Stimulated activated CD8-positive, alpha-beta memory T cell treated with anti-CD3 and anti-CD28 coated beads, Interleukin-7, amount 100 ng/mL, for 1 hour (primary cell): ENCODE data around the gene ITGB3.
A peak's percentile ranks its signal among the peaks of the same experiment; 100 is the strongest.

ENCODE experiments used
- DNase-seq, 2 donors: peaks; one replicate each; pipeline ENCODE4 v3.0.0-alpha.2; 2020; ENCODE audit warnings: low read depth in 2 of 2

ITGB3 gene

DNA sequence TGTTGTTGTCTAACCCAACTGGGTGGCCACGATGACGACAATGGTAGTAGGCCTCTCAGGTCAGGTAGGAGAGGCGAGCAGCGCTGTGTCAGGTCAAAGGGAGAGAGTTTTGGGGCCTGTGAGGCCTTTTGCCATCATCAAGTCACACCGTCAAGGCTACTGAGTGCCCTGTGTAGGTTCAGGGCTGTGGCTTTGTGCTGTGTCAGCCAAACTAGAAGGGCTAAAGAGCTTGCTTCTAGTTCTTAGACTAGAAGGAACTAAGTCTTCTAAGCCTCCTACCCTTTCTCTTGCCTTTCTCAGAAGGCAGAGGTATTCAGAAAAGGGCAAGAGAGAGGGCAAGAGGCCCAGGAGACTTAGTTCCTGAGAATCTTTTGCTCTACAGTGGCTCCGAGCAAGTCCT is 45.1 kb downstream of the ITGB3 start:
- DNase-seq, result no peak

DNA sequence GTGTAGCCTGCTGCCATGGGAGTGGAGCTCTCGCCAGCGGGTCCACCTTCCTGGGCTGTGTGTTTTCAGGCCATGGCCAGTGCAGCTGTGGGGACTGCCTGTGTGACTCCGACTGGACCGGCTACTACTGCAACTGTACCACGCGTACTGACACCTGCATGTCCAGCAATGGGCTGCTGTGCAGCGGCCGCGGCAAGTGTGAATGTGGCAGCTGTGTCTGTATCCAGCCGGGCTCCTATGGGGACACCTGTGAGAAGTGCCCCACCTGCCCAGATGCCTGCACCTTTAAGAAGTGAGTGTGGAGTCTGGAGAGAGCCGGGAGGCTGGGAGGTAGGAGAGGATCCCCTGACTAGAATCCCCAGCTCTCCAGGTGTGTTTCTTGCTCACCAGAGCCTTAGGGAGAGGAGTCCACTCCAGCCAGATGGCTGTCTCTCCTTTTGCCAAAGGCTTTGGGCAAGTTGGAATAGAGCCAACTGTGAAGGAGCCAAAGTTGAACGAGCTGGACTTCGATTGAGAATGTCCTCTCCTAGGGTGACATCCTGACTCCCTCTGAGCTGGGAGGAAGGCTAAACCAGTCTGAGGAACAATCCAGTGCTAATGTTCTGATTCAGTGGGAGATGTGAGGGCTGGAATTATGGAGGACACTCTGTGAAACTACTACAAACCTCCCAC is 45.7 kb downstream of the ITGB3 start:
- DNase-seq, result no peak

- no peak for DNase-seq
Measured at GRCh38 chr17:47300718-47301117, 47.1 kb downstream of the ITGB3 start.

GRCh38 chr17:47301161-47301560 is 47.5 kb downstream of the ITGB3 start:
- no peak for DNase-seq

- DNase-seq, result no peak
Measured at GRCh38 chr17:47301831-47302230, 48.2 kb downstream of the ITGB3 start.

GRCh38 chr17:47304186-47304585 is 50.6 kb downstream of the ITGB3 start:
- DNase-seq, result no peak

GRCh38 chr17:47305302-47305923 is 51.8 kb downstream of the ITGB3 start:
- DNase-seq, result no peak

DNA sequence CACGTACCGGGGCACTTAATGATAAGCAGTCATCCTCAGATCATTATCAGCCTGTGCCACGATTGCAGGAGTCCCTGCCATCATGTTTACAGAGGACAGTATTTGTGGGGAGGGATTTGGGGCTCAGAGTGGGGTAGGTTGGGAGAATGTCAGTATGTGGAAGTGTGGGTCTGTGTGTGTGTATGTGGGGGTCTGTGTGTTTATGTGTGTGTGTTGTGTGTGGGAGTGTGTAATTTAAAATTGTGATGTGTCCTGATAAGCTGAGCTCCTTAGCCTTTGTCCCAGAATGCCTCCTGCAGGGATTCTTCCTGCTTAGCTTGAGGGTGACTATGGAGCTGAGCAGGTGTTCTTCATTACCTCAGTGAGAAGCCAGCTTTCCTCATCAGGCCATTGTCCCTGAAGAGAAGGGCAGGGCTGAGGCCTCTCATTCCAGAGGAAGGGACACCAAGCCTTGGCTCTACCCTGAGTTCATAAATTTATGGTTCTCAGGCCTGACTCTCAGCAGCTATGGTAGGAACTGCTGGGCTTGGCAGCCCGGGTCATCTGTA is 56.6 kb downstream of the ITGB3 start:
- DNase-seq, result no peak

DNA sequence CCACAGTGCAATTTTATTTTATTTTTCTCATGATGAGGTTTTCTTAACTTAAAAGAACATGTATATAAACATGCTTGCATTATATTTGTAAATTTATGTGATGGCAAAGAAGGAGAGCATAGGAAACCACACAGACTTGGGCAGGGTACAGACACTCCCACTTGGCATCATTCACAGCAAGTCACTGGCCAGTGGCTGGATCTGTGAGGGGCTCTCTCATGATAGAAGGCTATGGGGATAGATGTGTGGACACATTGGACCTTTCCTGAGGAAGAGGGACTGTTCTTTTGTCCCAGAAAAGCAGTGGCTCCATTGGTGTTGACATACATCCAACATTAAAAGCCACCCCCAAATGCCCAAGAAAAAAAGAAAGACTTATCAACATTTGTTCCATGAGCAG is 57.8 kb downstream of the ITGB3 start:
- DNase-seq, result no peak

GRCh38 chr17:47315451-47316266 is 62.0 kb downstream of the ITGB3 start:
- no peak for DNase-seq

GRCh38 chr17:47316311-47316710 is 62.7 kb downstream of the ITGB3 start:
- DNase-seq, result no peak

GRCh38 chr17:47317119-47317518 is 63.5 kb downstream of the ITGB3 start:
- DNase-seq, result no peak

GRCh38 chr17:47318197-47318918 is 64.7 kb downstream of the ITGB3 start:
- DNase-seq, result no peak

GRCh38 chr17:47320879-47321502 is 67.4 kb downstream of the ITGB3 start:
- DNase-seq, result no peak

GRCh38 chr17:47323382-47324223 is 70.0 kb downstream of the ITGB3 start, which contains the start of gene EFCAB13:
Gene EFCAB13, plus strand, starts transcription at chr17:47323955. Its CDS starts 4,399 bp downstream, at chr17:47328354.
- DNase-seq, result peak; percentile 55 to 58

- peak in 1 of 2 donors; percentile 5 for DNase-seq
Measured at GRCh38 chr17:47324224-47325020, 70.8 kb downstream of the ITGB3 start.

- DNase-seq, result no peak
Measured at GRCh38 chr17:47325176-47325575, 71.5 kb downstream of the ITGB3 start.

GRCh38 chr17:47330548-47330947 is 76.9 kb downstream of the ITGB3 start:
- no peak for DNase-seq

GRCh38 chr17:47332287-47332686 is 78.7 kb downstream of the ITGB3 start:
- DNase-seq, result no peak
